GM18861 (cell line): ENCODE measurements around the gene MBNL2.

ENCODE experiments used
- ATAC-seq: cut with Tn5 transposase; IDR thresholded peaks from one replicate; pipeline ENCODE4 v1.9.1; 2021; ENCODE audit not compliant: unreplicated experiment

The MBNL2 gene

DNA sequence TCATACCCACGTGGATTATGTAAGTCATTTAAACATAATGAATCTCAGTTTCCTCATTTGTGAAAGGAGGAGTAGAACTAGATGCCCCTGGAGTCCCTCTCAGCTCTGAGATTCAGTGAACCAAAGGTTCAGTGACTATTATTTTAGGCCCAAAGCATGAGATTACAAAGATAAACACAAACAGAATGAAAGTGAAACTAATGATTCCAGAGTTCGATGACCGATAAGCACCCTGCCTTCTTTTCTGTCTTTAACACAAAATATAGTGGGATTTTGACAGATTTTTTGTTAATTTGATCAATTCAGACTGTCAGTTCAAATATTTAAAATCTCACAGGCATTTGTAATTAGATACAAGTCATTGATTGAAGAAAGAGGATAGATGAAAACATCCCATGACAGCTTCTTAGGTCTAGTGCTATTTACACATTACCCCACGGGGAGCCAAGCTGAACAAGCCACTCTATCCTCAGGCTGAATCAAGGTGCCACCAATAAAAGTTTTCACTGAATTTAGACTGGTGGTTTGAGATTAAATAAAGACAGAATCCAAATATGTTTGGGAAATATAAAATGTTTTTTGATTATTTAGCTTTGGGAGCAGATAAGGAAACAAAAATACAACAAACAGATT, 147.2 kb downstream of the MBNL2 start:
- peak; percentile 52 for ATAC-seq

DNA sequence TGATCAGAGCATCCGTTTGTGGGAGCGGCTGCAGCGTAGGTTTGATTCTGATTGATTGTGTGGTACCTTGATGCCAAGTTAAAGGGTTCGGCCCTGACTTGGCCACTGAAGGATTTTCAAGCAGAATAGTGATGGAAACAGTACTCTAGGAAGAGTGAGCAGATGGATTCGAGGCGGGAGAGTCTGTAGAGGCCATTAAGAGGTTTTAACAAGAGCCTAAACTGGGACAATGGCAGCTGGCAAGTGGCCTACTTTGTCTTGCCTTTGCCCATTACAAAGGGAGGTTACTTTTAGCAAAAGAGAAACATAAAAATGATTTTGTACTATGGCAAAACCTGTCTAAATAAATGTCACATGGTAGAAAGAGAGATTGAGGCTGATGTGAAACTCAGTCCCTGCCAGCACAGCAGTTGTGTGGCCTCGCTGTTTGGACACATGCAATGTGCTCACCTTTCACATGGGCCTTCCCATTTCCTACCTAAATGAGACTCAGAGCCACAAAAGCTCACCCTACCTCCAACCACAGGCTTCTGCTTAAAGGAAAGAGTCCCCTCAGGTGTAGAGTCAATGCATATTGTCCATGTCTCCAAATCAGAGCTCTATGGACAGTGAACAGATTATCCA, 149.5 kb downstream of the MBNL2 start:
- no peak for ATAC-seq

DNA sequence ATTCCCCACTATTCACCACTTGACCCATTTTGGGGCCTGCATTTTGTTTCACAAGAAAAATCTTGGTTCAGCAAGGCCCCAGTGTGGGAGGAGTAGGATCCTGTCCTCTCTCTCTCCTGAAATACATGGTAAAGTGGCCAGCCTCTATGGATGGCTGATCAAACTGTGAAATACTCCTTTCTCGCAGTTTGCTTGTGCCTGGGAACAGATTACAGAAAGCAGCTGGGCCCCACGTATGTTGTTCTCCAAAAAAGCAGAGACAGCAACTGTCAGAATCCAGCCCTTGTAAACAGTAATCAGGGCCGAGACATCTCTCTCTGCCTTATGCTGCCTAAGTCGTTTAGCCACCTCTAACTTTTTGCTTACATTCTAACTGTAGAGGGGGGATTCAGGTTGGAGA, 150.8 kb downstream of the MBNL2 start:
- no peak for ATAC-seq

DNA sequence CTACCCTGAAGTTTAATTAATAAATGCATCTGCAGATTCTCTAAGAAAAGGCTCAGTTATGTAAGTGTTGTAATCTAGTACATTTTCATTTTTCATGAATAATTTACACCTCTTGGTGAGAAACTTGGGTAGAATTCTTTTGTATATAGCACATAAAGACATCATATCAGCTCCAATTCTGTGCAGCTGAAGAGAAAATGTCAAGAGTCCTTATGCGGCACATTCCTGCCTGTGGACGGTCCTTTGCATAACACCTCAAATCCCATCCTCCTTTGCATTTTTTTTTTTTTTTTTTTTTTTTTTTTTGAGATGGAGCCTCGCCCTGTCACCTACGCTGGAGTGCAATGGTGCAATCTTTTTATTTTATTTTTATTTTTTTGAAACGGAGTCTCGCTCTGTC, 151.7 kb downstream of the MBNL2 start:
- ATAC-seq: no peak

DNA sequence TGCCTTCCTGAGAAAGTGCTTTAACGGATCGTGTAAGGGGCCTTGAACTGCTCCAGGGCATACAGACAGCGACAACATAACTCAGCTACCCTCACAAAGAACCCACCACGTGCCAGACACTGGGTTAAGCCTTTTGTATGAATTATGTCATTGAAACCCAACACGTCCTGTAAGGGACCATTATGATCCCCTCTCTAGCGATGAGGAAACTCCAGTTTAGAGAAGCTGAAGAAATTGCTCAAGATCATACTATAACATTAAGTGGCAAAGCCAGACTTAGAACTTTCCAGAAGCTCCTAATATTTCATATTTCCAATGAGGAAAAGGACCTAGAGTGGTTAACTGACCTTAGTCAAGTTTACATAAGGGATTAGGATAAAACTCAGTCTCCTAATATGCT, 154.8 kb downstream of the MBNL2 start:
- no peak for ATAC-seq

DNA sequence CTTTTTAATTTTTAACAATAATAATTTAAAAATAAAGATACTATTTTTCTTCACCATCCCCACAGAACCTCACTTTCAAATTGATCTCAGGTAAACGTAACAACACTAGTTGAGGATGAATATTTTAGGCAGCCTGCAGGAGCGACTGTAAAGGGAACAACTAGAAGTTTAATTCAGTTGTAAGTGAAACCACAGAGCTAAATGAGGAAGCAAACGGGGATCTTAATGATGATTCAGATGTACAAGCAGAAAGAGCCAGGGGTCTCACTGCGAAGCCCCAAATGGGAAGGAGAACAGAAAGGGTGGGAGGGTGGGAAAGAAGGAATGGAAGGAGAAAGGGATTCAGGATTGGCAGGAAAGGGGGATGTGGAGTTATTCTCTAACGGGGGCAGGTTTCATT, 157.3 kb downstream of the MBNL2 start:
- ATAC-seq: no peak

DNA sequence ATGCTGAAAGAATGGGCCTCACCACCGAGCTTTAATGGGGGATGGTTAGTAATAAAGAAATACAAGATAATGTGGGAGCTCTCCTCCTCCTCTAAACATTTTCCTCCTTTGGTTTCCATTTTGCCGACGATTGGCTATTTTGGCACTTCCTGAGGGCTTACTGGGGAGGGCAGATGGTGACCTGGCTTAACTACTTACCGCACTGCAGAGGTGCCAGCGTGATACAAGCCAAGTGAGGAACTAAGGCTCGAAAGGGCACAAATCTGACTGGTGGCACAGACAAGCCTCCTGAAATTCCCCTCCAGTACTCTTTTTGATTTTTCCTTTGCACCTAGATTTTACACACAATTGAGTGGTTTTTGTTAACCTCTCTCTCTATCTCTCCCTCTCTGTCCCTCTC, 158.6 kb downstream of the MBNL2 start:
- no peak for ATAC-seq

DNA sequence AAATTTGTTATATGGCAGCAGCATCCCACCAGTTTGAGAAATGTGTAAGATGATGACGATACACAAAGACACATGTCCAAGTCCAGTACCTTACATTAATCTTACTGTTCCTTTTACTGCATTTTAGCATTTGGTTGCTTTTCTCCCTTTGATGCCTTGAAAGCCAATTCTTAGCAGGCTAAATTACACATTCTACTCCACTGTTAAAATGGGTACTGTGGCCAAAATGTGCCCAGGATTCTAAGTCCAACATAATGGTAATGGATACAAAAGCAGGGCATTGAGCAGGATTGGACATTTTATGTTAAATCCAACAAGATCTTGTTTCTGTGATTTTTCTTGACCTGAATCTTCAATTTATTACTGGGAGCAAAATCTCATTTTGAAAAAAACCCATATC, 159.1 kb downstream of the MBNL2 start:
- ATAC-seq: no peak

DNA sequence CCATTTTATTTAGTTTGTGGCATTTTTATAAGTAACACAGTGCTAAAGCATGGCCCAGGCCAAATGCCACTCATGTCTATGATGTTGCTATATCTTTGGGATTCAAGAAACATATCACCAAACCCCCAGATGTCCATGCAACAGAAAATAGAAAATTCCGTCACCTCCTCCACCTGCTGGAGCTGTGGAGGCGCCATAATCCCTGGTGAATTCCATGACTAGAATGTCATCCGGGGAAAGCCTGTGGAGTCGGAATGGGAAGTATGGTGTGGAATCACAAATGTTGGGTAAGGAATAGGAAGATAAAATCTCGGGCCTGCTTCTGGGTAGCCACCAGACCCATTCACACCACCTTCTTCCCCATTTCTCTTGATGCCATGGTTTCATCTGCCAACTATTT, 160.1 kb downstream of the MBNL2 start:
- no peak for ATAC-seq

DNA sequence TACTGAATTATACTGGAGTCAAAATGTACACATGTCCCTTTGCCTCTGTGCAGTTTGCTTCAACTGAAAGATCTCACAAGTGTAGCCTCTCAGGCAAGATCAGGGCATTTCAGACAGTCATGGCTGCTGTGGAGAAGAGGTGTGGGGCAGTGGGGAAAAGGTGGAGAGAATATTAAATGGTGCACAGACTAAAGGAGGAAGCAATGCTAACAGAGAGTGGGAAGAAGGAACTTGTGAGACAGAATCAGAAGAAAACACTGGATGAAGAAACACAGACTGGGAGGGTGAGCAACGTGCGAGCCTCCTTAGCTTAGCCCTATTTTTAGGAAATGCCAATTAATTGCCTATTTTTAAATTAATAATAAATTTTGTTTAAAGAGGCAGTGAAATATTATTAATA, 162.2 kb downstream of the MBNL2 start:
- no peak for ATAC-seq

DNA sequence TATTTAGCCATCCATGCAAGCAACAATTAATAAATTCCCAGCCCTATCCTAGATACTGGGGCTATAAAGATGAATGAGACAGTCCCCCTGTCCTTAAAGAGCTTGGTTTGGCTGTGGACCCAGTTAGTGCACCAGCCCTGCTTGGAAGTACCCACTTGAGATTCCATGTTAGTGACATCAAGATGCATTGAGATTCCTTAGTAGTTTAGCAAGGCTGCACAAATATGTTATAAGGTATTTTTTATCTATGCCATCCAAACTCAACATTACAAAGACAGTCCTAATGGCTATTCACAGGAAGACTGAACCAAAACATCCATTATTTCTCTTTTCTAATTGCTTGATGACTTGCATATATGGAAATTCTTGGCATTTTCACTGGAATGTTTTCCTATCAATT, 163.0 kb downstream of the MBNL2 start:
- ATAC-seq: no peak

DNA sequence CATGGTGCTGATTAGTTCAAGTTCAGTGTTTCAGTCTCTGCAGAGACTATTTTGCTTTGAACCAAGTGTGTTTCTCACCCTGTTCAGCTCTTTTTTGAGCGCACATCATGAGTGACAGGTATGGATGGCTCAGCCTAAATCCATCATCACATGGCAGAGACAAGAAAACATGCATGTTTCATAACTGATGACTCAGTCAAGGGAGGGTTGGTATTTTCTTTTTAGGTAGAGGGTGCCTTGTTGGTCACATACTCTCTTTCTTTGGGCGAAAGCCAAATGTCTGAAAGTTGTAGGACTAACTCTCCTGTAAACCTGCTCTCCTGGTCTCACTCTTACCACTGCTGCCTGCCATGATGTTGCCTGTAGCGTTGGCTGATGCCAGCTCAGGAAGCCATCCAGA, 163.7 kb downstream of the MBNL2 start:
- no peak for ATAC-seq

DNA sequence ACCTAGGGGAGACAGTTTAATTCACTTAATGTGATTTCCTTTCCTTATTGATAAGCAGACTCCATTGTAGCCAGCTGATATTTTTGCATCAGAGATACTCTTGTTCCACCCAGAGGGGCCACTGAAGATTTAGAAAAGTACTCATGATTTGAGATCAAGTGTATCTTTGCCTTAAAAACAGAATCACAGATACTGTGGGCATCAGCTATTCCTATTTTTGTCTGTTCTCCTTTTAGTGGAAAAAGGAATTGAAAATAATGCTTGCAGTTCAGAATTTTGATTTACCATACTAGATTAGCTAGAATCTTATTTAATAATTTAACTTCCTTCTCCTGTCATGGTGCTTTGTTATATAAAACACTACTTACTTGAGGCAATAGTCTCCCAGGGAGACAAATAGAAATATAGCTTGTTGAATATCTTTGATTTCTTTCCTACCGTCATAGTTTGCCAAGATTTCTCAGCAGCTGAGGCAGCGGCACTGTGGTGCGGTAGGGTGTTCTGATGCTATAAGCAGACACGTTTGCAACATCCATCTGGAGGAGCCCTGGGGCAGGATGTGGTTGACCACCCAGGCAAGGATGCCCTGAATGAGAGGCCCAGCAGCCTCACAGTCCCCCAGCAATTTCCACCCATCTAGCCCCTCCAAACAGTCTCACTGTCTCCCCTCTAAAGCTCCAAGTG, 164.8 kb downstream of the MBNL2 start:
- ATAC-seq: no peak

DNA sequence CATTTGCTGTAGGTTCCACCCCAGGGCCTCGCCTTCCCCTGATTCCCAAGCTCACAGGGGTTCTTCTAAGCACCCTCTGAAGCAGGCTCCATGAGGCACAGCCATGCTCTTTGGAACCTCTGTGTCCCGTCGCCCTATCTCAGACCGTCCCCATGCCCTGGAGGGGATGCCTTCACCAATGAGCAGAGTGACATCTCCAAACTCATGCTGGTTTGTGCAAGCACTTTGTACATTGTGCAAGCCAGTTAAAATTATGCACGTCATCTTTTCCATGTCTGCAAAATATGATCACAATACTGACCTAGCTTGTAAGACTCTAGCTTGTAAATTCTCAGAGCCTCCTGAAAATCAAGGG, 165.3 kb downstream of the MBNL2 start:
- ATAC-seq: no peak

DNA sequence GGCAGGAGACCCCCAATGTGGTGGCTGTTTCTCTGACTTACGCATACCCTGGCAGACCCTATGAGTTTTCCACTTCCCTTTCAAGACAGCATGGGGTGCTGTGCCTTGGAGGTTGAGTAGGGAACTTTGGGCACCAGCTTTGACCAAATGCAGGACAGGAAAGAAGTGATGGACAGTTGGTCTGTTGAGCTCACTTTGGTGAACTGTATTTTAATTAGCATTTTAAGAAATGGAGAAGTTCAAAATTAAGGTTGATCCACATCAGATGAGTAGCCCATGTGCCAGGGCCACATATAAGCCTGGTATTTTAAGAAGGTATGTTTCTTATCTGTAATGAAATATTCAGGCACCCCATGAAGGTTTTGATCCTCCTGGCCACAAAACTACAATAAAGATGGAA, 165.8 kb downstream of the MBNL2 start:
- no peak for ATAC-seq

DNA sequence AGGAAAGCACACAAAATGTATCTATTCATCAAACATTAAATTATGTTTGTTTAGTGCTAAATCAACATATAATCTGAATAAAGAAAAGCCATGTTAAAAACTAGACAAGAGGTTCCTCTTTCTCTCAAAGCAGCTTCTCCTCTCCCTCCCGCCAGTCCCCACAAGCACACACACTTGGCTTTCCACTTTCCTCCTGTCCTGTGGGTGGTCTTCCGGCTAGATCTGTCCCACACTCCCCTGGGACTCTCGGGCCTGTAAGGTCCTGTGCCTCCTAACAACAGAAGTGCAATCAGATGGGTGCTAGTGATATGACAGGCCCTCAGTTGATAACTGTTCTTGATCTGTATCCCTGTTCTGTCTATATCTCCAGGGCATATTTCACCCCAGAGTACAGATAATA, 166.2 kb downstream of the MBNL2 start:
- ATAC-seq: no peak

DNA sequence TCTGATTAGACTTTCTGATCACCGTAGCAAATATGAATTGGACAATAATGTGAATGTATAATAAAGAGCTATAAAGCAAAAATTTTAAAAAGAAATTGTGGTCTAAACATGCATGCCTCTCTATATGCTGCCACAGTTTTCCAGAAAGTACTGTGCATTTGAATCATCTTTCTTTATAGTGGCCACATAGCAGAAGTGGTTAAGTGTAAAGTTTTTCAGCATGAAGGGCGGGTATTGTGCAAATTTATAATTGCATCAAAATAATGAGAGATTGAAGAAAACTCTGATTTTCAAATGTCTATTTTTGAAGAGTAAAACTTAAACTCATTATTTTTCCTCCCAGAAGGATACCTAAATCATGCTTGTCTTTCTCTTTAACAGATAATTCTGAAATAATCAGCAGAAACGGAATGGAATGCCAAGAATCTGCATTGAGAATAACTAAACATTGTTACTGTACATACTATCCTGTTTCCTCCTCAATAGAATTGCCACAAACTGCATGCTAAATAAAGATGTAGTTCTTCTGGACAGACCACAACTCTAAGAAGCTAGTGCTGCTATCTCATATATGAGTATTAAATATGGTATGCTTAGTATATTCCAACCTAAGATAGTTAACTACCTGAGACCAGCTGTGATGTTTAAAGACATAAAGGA, 168.9 kb downstream of the MBNL2 start:
- no peak for ATAC-seq

DNA sequence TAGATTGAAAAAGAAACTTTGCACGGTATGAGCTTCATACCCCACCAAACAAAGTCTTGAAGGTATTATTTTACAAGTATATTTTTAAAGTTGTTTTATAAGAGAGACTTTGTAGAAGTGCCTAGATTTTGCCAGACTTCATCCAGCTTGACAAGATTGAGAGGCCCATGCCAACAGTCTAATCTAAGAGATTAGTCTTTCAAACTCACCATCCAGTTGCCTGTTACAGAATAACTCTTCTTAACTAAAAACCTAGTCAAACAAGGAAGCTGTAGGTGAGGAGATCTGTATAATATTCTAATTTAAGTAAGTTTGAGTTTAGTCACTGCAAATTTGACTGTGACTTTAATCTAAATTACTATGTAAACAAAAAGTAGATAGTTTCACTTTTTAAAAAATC, 169.9 kb downstream of the MBNL2 start:
- no peak for ATAC-seq

DNA sequence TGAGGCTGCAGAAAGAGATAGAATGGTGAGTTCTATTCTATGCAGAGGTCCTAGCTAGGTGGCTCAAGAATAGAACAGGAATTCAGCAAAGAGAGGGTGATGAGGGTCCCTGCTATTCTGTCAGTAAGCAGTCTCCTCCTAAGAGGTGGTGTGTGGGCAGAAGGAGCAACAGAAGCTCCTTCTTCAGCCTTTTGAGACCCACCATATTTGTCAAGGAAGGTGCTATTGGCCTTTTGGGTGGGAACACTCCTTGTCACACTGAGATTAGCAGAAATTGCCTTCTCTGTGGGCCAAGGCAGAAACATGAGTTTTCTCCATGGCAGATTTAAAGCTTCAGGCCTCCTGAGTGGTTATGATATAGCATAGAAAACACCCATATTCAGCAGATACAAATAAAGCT, 172.4 kb downstream of the MBNL2 start:
- ATAC-seq: no peak

DNA sequence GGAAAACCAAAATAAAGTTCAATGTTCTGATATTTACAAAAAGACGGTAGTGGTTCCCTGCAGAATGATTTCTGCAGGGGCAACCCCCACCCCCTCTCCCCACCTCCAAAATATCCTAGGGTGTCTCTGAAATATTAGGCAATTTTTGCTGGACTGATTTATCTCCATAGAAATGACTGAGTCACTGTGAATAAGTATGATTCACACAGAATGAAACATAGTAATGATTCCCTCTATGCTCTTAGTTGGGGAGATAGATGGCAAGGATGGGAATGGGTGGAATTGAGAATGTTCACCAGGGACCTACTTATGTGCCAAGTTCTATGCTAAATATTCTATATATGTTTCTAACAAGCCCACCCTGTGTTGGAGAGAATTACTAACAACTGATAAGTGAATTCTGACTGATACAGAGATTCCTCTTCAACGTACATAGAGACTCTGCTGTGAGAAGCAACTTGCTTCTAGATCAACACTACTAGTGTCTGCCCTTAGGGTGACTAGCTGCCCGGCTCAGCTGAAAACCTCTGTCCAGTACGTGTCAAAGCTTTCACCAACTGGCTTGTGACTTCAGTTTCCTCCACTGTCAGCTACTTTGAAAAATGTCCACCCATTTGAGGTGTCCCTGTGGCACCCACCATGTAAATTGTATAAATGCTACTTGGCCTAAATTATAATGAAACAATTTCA, 173.5 kb downstream of the MBNL2 start:
- ATAC-seq: no peak

DNA sequence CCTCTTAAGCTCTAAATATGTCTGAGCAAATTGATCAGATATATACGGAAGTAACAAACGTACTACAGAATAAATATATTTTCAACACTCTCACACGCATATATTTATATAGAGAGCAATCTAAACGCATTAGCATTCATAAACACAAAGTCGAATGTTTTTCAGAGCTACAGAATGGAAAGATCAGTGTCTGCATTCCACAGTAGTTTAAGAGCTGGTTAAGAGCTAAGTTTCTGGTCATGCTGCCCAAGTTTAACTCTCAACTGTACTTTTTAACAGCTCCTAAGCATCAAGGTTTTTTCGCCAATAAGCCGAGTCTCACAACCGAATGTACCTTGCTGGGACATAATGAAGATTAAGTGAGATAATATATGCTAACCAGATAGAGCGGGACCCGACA, 175.1 kb downstream of the MBNL2 start:
- no peak for ATAC-seq

DNA sequence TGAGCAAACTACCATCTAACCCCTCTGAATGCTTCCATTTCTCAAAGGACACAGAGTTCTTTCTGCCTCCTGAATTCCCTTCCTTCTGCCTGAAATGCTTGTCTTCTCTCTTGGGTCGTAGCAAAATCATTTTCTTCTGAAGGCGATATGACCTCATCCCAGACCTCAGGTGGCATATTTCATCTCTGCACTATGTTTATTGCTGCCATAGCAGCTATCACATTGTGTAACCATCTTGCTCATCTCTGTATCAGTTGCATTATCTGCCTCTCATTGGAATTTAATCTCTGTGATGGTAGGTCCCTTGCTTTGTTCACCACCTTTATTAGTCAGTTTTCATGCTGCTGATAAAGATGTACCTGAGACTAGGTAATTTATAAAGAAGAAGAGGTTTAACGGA, 179.3 kb downstream of the MBNL2 start:
- ATAC-seq: no peak
